HG03064 (cell line): ENCODE data around the gene ATG12.
"Not testable (repeated sequence)": the region's sequence is repeated elsewhere in the genome, so short reads cannot be mapped to it uniquely, and the experiment has no call there.

Source experiments
- ATAC-seq: cut with Tn5 transposase; IDR thresholded peaks from one replicate; pipeline ENCODE4 v1.9.1; 2021; ENCODE audit warnings: low read depth; ENCODE audit not compliant: unreplicated experiment

The ATG12 gene

GRCh38 chr5:115841382-115842088 is at the start of gene ATG12, which contains the start of gene AP3S1:
ATG12 (minus strand) TSS chr5:115841565; CDS start chr5:115841552, 13 bp downstream.
AP3S1 (plus strand) TSS chr5:115841935; CDS start chr5:115842038, 103 bp downstream.
- peak; percentile 74 for ATAC-seq

GRCh38 chr5:115888027-115888426 is 46.7 kb upstream of the ATG12 start:
- ATAC-seq = no peak

GRCh38 chr5:115885208-115885607 is 43.8 kb upstream of the ATG12 start:
- ATAC-seq = not testable (repeated sequence)

- no peak for ATAC-seq
These were observed 43.3 kb upstream of the ATG12 start for GRCh38 chr5:115884704-115885103.

- not testable (repeated sequence) for ATAC-seq
These were observed 41.1 kb upstream of the ATG12 start for GRCh38 chr5:115882434-115882833.

GRCh38 chr5:115877342-115877741 is 36.0 kb upstream of the ATG12 start:
- ATAC-seq = not testable (repeated sequence)

- no peak for ATAC-seq
These were observed 34.1 kb upstream of the ATG12 start for GRCh38 chr5:115875447-115875846.

- ATAC-seq = no peak
These were observed 32.0 kb upstream of the ATG12 start for GRCh38 chr5:115873392-115873791.

- ATAC-seq = no peak
These were observed 31.1 kb upstream of the ATG12 start for GRCh38 chr5:115872447-115872846.

GRCh38 chr5:115869256-115869795 is 28.0 kb upstream of the ATG12 start:
- no peak for ATAC-seq

GRCh38 chr5:115859378-115859777 is 18.0 kb upstream of the ATG12 start:
- no peak for ATAC-seq

GRCh38 chr5:115858396-115858795 is 17.0 kb upstream of the ATG12 start:
- ATAC-seq = no peak

- no peak for ATAC-seq
These were observed 16.4 kb upstream of the ATG12 start for GRCh38 chr5:115857626-115858349.

- no peak for ATAC-seq
These were observed 15.7 kb upstream of the ATG12 start for GRCh38 chr5:115857057-115857479.

GRCh38 chr5:115855959-115856358 is 14.6 kb upstream of the ATG12 start:
- no peak for ATAC-seq

GRCh38 chr5:115854139-115854538 is 12.8 kb upstream of the ATG12 start:
- ATAC-seq = no peak

- no peak for ATAC-seq
These were observed 9.5 kb upstream of the ATG12 start for GRCh38 chr5:115850744-115851416.

- no peak for ATAC-seq
These were observed 8.0 kb upstream of the ATG12 start for GRCh38 chr5:115849258-115849798.

- no peak for ATAC-seq
These were observed 5.9 kb upstream of the ATG12 start for GRCh38 chr5:115847290-115847689.

GRCh38 chr5:115844321-115844817 is 3.0 kb upstream of the ATG12 start:
- no peak for ATAC-seq
